HG02798 (cell line): ENCODE measurements around the gene TLK2.

Source experiments
- ATAC-seq: cut with Tn5 transposase; IDR thresholded peaks from one replicate; pipeline ENCODE4 v1.9.1; 2021; ENCODE audit warnings: mild to moderate bottlenecking; ENCODE audit not compliant: unreplicated experiment, poor library complexity

The TLK2 gene

DNA sequence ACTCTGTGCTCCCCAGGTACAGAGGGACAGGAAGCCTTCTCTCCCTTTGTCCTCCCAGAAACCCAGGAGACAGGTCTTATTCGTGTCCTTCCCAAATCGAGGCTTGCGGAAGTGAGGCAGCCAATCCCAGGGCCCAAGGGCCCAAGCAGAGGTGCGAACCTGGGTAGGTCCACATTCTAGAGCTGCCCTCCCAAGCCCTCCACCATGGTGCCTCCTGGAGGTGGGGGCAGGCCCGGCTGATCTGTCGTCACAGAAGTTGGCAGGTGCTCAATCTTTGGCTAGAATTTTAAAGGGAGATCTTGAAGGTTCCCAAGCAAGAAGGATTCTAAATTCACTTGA lies 170.3 kb downstream of the TLK2 start:
- no peak for ATAC-seq

GRCh38 chr17:62649570-62649969 lies 170.9 kb downstream of the TLK2 start:
- no peak for ATAC-seq

DNA sequence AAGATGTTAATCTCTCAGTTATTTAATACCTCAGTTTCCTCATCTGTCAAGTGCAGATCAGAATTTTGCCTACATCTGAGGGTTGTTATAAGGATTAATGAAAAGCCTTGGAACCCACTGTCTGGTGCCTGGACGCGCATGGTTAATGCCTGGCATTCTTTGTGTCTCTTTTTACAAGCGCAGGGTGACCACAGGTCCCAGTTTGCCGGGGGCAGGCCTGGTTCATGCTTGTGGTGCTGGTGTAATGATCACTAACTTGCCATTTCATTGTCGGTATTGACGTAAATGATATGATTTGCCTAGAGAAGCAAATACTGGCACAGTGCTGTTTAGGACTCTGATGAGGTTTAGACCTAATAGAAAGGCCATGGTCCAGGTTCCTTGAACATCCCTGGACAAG lies 172.0 kb downstream of the TLK2 start:
- ATAC-seq, result no peak

DNA sequence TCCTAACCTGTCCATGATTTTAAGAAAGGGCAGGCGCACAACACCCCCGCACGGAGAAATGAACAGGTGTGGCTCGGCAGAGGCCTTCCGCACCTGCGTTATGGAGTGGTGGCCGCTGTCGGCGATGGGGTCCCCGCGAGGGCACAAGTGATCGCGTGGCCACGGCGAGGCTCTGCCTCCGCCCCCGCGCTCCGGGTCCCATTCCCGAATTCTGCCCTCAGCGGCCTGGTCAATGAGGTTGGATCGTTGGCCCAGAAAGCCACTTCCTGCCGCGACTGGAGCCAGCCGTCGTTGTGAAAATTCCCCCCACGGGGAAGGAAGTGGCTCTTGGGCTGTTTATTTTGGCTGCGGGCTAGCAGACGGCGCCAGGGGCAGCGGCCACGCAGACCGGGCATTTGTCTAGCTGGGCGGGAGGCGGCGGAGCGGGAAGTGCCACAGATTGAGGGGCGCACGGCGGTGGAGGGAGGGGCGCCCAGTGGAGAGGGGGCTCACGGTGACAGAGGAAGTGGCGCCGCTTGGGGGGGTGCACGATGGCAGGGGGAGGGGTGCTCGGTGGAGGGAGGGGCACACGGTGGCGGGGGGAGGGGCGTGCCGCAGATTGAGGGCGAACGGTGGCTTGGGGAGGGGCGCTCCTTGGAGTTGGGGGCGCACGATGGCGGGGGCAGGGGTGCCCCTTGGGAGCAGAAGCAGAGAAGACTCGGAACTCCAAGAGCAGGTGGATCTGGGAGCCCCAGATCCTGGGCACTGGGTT lies 173.8 kb downstream of the TLK2 start:
- ATAC-seq, result no peak

DNA sequence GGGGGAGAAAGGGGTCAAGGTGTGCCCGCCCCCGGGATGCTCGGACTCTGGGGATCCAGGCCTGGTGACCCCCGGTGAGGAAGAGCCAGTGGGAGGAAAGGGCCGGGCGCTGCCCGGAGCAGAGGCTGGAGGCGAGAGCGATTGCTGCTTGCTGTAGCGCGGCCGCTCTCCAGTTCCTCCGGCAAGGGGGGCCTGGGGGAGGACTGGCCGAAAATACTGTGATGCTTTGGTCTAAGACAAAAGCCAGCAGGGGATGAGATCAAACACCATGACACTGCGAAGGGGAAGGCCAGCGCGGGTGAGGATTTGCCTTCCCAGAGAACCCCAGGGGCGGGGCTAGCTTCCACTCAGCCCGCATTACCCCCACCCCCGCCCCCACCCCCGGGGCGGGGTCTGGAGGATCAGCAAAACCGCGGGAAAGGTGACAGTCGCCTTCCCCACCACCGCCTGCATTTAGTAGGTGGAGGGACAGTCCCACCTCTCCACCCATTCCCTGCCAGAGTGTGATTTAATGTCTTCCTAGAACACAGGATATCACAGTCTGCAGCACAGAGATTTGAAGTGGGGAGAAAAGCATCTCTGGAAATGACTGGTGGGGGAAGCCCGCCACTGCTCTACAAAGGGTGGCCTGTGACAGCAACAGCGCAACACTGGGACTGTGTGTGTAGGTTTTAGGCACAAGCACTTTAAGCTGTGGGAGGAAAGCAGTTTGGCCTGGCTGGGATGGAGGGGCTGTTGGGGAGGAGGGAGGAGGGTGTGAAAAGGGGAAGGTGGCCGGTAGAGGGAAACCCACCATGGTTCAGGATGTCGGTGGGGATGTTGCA lies 174.6 kb downstream of the TLK2 start:
- ATAC-seq, result peak; percentile 89

DNA sequence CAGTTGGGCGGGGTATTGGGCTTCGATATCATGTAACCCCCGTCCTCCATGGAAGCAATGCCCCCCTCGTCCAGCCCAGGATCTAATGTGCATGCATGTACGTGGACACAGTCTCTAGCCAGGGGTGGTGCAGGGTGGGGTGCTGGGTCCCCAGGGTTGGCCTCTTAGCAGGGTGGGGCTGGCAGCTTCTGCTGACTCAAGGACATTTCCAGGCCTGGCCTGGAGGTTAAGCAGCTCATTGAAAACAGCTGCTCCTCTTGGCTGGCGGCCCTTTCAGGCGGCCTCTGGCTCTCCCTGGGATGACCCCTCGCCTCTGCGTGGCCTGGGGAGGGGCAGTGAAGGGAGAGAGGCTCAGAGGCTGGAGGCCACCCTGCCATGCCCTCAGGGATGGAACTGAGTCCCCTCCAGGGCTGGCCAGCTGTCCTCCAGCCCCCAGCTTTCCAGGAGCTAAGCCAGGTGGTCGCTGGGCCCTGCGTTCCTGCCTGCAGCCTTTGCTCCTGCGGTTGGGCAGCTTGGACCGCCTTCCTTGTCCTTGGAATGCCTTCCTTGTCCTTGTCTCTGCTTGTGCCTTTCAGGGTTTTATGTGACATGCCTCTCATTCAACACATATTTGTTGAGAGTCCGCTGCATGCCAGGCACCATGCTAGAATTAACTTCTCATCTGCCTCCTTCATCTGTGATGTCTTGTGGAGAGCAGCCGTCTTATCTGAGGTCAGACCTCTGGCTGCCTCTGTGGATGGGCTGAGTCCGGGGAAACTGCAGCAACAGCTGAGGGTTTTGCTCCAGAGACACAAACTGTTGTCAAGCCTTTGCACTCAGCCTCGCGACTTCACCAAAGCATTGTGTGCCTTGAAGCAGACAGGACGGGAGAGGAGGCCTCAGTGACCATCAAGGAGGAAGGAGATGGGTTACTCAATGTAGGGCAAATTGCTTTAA lies 175.5 kb downstream of the TLK2 start:
- no peak for ATAC-seq

DNA sequence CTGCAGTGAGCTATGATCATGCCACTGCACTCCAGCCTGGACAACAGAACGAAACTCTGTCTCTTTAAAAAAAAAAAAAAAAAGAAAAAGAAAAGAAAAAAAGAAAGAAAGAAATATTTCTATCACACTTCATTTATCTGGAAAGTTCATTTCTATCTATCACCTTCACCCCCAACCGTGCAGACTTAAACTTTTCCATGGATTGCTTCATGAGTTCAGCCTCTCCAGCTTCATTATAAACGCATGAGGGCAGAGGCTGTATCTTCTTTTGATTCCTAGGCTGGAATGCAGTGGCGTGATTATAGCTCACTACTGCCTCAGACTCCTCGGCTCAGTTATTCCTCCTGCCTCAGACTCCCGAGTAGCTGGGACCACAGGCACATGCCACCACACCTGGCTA lies 177.0 kb downstream of the TLK2 start:
- ATAC-seq, result no peak

GRCh38 chr17:62656446-62656845 lies 177.8 kb downstream of the TLK2 start:
- no peak for ATAC-seq

DNA sequence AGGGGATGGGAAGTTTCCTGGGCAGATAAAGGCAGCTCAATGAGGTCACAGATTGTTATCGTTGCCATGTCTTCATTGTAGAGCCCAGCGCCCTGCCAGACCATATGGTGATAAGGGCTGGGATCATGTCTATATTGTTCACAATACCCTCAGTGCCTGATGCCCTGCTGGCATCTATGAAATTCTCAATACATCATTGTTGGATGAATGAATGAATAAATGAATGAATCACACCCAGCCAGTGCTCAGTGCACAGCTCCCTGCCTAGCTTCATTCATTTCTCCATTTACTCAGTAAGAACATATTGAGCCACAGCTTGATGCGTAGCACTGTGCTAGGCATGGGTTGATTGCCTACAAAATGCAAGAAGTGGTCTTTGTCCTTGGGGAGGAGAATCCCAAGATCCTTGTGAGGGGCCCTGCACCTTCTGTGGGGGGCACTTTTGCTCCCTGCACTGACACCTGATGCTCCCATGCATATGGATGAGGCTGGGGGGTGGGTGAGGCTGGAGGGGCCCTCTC lies 178.6 kb downstream of the TLK2 start:
- no peak for ATAC-seq

- ATAC-seq, result no peak
Observed at GRCh38 chr17:62657690-62658089, 179.1 kb downstream of the TLK2 start.

- no peak for ATAC-seq
Observed at GRCh38 chr17:62658136-62658920, 179.7 kb downstream of the TLK2 start.

DNA sequence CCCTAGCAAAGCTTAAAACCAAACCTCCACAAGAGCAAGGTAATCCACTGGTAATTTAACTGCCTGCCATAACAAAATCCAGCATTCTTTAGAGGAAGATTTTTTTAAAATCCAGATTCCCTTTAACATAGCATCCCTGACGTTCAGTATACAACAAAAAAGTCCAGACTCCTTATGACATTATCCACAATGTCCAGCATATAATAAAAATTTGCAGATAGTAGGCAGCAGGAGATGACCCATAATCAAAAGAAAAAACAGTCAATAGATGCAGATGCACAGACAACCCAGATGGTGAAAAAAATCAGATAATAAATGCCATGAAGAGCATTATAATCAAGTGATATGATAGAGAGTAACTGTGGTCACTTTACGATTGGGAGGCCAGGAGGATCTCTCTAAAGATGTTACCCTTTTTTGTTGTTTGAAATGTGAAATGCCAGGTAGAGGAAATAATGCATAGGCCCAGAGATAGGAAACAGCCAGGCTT lies 182.0 kb downstream of the TLK2 start:
- no peak for ATAC-seq

DNA sequence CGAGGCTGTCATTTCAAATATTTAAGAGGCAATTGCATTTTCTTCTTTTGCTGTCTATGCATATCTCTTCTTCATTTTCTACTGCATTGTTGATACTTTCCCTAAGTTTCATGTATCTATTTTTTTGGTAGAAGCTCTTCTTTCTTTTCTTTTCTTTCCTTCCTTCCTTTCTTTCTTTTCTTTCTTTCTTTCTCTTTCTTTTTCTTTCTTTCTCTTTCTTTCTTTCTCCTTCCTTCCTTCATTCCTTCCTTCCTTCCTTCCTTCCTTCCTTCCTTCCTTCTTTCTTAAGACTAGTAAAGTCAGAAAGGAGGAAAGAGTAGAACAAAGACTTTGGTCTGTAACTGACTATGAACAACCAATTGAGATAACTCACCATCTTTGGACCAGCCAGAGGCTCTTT lies 182.7 kb downstream of the TLK2 start:
- ATAC-seq, result no peak

DNA sequence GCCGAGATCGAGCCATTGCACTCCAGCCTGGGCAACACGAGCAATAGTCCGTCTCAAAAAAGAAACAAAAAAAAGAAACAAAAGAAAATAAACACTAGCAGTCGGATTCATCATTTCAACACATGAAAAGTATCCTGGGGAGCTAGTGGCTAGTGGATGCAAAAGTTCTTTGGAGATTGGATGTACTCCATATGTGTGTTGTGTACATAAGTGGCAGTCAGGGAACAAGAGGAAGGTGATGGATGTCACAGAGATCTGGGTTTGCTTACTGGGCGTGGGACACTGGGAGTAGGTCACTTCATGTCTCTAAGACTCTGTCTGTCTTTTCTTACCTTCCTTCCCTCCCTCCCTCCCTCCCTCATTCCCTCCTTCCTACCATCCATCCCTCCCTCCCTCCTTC lies 184.2 kb downstream of the TLK2 start:
- no peak for ATAC-seq
